T-helper 2 cell treated with Interferon-gamma antibody and Interleukin-4, amounts not matched to agents 5 μg/mL and 100 μg/mL, for 36 hours (primary cell): ENCODE data around the gene OR10V1.
"Not testable (repeated sequence)": the region's sequence is repeated elsewhere in the genome, so short reads cannot be mapped to it uniquely, and the experiment has no call there.

Experiments
- DNase-seq: peaks from one replicate; pipeline ENCODE4 v3.0.0; 2021; ENCODE audit warnings: low spot score
- H3K27ac Mint-ChIP-seq: one replicate; pipeline ENCODE4 v1.8.0; 2021; ENCODE audit warnings: mild to moderate bottlenecking, mixed read lengths
- H3K27me3 Mint-ChIP-seq: one replicate; pipeline ENCODE4 v1.8.0; 2021; ENCODE audit warnings: low read depth, mixed read lengths
- H3K36me3 Mint-ChIP-seq: one replicate; pipeline ENCODE4 v1.8.0; 2021; ENCODE audit warnings: low read depth, mixed read lengths
- H3K4me1 Mint-ChIP-seq: one replicate; pipeline ENCODE4 v1.8.0; 2021; ENCODE audit warnings: low read depth, mixed read lengths
- H3K4me3 Mint-ChIP-seq: one replicate; pipeline ENCODE4 v1.8.0; 2022; ENCODE audit warnings: mild to moderate bottlenecking, moderate library complexity, mixed read lengths
- H3K9me3 Mint-ChIP-seq: one replicate; pipeline ENCODE4 v1.8.0; 2021; ENCODE audit warnings: mixed read lengths

Gene OR10V1

DNA sequence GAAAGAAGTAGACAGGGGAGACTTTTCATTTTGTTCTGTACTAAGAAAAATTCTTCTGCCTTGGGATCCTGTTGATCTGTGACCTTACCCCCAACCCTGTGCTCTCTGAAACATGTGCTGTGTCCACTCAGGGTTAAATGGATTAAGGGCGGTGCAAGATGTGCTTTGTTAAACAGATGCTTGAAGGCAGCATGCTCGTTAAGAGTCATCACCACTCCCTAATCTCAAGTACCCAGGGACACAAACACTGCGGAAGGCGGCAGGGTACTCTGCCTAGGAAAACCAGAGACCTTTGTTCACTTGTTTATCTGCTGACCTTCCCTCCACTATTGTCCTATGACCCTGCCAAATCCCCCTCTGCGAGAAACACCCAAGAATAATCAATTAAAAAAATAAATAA, 13.5 kb downstream of the OR10V1 start:
- not testable (repeated sequence) for H3K27me3 Mint-ChIP-seq, DNase-seq, H3K27ac Mint-ChIP-seq, H3K4me3 Mint-ChIP-seq, H3K4me1 Mint-ChIP-seq, H3K9me3 Mint-ChIP-seq, H3K36me3 Mint-ChIP-seq

DNA sequence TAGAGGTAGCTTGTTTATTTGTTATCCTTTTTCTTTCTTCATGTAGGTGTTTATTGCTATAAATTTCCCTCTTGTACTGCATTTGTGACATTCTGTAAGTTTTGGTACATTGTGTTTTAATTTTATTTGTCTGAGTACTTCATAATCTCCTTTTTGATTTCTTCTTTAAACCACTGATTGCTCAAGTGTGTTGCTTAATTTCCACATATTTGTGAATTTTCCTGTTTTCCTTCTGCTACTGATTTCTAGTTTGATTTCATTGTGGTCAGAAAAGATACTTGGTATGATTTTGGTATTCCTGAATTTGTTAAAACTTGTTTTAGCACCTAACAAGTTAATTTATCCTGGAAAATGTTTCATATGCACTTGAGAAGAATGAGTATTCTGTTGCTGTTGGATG, 15.1 kb downstream of the OR10V1 start:
- no peak for DNase-seq
- H3K9me3 Mint-ChIP-seq = peaks cover 7% of the 10 kb centered on the region
- no peaks in the 10 kb centered on the region for H3K36me3 Mint-ChIP-seq
- peaks cover 6% of the 10 kb centered on the region for H3K27me3 Mint-ChIP-seq
- no peaks in the 10 kb centered on the region for H3K4me1 Mint-ChIP-seq
- H3K27ac Mint-ChIP-seq = no peak overlapping the region
- no peak overlapping the region for H3K4me3 Mint-ChIP-seq

DNA sequence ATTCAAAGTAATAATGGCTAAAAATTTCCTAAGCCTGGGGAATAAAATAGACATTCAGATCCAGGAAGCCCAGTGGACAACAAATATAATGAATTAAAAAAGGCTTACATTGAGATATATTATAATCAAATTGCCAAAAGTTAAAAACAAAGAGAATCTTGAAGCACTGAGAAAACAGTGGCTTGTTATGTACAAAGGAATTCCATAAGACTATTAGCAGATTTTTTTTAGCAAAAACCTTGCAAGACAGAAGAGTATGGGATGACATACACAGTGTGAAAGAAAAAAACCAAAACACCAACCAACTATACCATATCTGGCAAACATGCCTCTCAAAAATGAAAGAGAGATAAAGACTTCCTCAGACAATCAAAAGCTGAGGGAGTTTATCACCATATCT, 20.7 kb downstream of the OR10V1 start:
- Mint-ChIP-seq H3K9me3 (peaks cover 11% of the 10 kb centered on the region), H3K4me3 (no peak overlapping the region), H3K36me3 (no peaks in the 10 kb centered on the region), H3K27me3 (peaks cover 14% of the 10 kb centered on the region), H3K27ac (no peak overlapping the region), H3K4me1 (no peaks in the 10 kb centered on the region)
- no peak for DNase-seq

DNA sequence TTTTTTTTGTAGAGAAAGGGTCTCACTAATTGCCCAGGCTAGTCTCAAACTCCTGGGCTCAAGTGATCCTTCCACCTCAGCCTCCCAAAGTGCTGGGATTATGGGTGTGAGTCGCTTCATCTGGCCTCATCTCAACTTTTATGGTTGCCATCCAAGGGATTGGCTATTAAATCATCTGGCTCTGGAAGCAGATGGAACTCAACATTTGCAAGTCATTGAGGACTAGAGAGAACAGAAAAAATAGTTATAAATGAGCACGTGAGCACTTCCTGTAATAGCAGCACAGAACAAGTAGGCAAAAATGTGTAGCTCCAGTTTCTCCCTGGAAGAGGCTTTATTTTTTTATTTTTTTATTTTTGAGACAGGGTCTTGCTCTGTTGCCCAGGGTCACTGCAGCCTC, 22.5 kb downstream of the OR10V1 start:
- DNase-seq = no peak
- H3K4me1 Mint-ChIP-seq = no peaks in the 10 kb centered on the region
- H3K4me3 Mint-ChIP-seq = no peak overlapping the region
- H3K9me3 Mint-ChIP-seq = peaks cover 11% of the 10 kb centered on the region
- no peaks in the 10 kb centered on the region for H3K36me3 Mint-ChIP-seq
- no peak overlapping the region for H3K27ac Mint-ChIP-seq
- peaks cover 16% of the 10 kb centered on the region for H3K27me3 Mint-ChIP-seq

DNA sequence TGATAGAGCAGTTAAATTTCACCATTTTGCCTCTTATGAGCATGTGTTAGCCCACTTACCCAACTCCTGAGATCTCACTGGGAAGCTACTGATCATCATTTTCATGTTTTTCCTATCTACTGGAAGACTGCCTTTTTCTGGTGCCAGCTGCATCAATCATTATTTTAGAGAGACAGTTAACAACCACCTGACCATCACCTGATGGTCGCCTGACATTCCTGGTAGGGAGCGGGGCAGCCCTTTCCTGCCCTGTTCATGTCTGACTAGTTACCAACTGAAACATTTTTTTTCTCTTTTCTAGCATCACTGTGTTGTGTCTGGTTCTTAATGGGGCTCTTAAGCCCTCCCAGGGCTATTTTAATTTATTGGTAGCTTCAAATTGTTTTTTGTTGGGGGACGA, 24.6 kb downstream of the OR10V1 start:
- Mint-ChIP-seq H3K4me1 (no peaks in the 10 kb centered on the region), H3K27me3 (peaks cover 25% of the 10 kb centered on the region), H3K27ac (no peak overlapping the region), H3K4me3 (no peak overlapping the region), H3K36me3 (no peaks in the 10 kb centered on the region), H3K9me3 (peaks cover 11% of the 10 kb centered on the region)
- DNase-seq = no peak

DNA sequence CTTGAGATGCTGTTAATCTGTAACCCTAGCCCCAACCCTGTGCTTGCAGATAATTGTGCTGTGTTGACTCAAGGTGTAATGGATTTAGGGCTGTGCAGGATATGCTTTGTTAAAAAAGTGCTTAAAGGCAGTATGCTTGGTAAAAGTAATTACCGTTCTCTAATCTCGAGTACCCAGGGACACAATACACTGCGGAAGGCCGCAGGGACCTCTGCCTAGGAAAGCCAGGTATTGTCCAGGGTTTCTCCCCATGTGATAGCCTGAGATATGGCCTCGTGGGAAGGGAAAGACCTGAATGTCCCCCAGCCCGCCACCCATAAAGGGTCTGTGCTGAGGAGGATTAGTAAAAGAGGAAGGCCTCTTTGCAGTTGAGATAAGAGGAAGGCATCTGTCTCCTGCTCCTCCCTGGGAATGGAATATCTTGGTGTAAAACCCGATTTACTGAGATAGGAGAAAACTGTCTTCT, 32.4 kb downstream of the OR10V1 start:
- H3K4me1 Mint-ChIP-seq, H3K36me3 Mint-ChIP-seq, DNase-seq, H3K27ac Mint-ChIP-seq, H3K9me3 Mint-ChIP-seq, H3K4me3 Mint-ChIP-seq: not testable (repeated sequence)
- H3K27me3 Mint-ChIP-seq = peaks cover 22% of the 10 kb centered on the region

GRCh38 chr11:59680287-59681154, 33.1 kb downstream of the OR10V1 start:
- no peaks in the 10 kb centered on the region for H3K36me3 Mint-ChIP-seq
- no peaks in the 10 kb centered on the region for H3K9me3 Mint-ChIP-seq
- peaks cover 18% of the 10 kb centered on the region for H3K27me3 Mint-ChIP-seq
- no peaks in the 10 kb centered on the region for H3K4me1 Mint-ChIP-seq
- DNase-seq = peak; percentile 40
- H3K4me3 Mint-ChIP-seq = no peak overlapping the region
- no peak overlapping the region for H3K27ac Mint-ChIP-seq

DNA sequence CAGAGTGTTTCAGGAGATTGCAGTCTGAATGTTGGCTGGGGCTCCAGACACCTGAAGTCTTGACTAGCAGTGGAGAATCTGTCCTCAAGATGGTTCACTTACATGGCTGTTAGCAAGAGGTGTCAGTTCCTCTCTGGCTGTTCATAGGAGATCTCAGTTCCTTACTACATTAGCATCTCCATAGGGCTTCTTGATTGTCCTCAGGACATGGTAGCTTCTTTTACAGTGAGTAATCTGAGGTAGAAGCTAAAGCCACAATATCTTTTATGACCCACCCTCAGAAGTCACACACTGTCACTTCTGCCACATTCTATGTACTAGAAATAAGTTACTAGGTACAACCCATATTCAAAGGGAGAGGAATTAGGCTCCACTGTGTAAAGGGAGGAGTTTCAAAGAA, 34.3 kb downstream of the OR10V1 start:
- Mint-ChIP-seq H3K4me1 (no peaks in the 10 kb centered on the region), H3K4me3 (no peak overlapping the region), H3K27ac (no peak overlapping the region), H3K36me3 (no peaks in the 10 kb centered on the region), H3K27me3 (peaks cover 16% of the 10 kb centered on the region), H3K9me3 (no peaks in the 10 kb centered on the region)
- no peak for DNase-seq

DNA sequence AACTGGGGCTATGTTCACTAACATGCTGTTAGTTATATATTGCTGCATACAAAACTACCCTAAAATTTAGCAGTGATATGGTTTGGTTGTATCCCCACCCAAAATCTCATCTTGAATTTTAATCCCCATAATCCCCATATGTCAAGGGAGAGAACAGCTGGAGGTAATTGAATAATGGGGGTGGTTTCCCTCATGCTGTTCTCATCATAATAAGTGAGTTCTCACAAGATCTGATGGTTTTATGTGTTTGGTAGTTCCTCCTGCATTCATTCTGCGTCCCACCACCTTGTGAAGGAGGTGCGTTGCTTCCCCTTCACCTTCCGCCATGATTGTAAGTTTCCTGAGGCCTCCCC, 34.9 kb downstream of the OR10V1 start:
- Mint-ChIP-seq H3K4me1 (no peaks in the 10 kb centered on the region), H3K9me3 (no peaks in the 10 kb centered on the region), H3K27ac (no peak overlapping the region), H3K36me3 (no peaks in the 10 kb centered on the region), H3K4me3 (no peak overlapping the region), H3K27me3 (peaks cover 10% of the 10 kb centered on the region)
- DNase-seq = no peak

GRCh38 chr11:59678118-59678812, 35.4 kb downstream of the OR10V1 start:
- peaks cover 7% of the 10 kb centered on the region for H3K27me3 Mint-ChIP-seq
- no peaks in the 10 kb centered on the region for H3K9me3 Mint-ChIP-seq
- no peak overlapping the region for H3K4me3 Mint-ChIP-seq
- no peak overlapping the region for H3K27ac Mint-ChIP-seq
- H3K4me1 Mint-ChIP-seq = no peaks in the 10 kb centered on the region
- no peaks in the 10 kb centered on the region for H3K36me3 Mint-ChIP-seq
- no peak for DNase-seq

GRCh38 chr11:59676205-59676604, 37.4 kb downstream of the OR10V1 start:
- Mint-ChIP-seq H3K4me3 (no peak overlapping the region), H3K4me1 (no peaks in the 10 kb centered on the region), H3K27me3 (no peaks in the 10 kb centered on the region), H3K27ac (no peak overlapping the region), H3K9me3 (no peaks in the 10 kb centered on the region), H3K36me3 (no peaks in the 10 kb centered on the region)
- no peak for DNase-seq

GRCh38 chr11:59674291-59674690, 39.4 kb downstream of the OR10V1 start:
- Mint-ChIP-seq H3K36me3 (no peaks in the 10 kb centered on the region), H3K4me1 (peaks cover 6% of the 10 kb centered on the region), H3K4me3 (no peak overlapping the region), H3K27me3 (no peaks in the 10 kb centered on the region), H3K9me3 (no peaks in the 10 kb centered on the region), H3K27ac (no peak overlapping the region)
- no peak for DNase-seq

DNA sequence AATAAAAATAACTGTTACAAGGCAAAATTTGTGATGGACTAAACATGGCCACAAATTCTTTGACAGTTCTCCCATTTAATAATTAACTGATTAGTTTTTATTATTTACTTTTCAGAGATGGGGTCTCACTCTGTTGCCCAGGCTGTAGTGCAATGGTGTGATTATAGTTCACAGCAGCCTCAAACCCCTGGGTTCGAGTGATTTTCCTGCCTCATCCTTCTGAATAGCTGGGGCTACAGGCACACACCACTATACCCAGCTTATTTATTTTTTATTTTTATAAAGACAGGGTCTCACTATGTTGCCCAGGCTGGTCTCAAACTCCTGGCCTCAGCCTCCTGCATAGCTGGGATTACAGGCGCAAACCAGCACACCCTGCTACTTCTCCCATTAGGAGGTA, 40.4 kb downstream of the OR10V1 start:
- Mint-ChIP-seq H3K4me3 (no peak overlapping the region), H3K27ac (no peak overlapping the region), H3K27me3 (no peaks in the 10 kb centered on the region), H3K36me3 (no peaks in the 10 kb centered on the region), H3K9me3 (no peaks in the 10 kb centered on the region), H3K4me1 (peaks cover 6% of the 10 kb centered on the region)
- DNase-seq = no peak

DNA sequence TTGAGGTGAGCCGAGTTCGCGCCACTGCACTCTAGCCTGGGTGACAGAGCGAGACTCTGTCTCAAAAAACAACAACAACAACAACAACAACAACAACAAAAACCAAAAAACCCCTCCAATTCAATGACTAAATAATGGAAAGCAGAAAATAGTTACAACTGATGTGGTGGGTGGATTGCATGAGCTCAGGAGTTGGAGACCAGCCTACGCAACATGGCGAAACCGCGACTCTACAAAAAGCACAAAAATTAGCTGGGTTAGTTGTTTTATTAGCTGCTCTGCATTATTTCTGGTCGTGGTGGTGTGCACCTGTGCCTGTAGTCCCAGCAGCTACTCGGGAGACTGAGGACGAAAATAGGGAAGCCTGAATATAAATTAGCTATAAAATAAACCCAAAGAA, 42.2 kb downstream of the OR10V1 start:
- Mint-ChIP-seq H3K4me3 (no peak overlapping the region), H3K36me3 (peaks cover 7% of the 10 kb centered on the region), H3K9me3 (no peaks in the 10 kb centered on the region), H3K27me3 (no peaks in the 10 kb centered on the region), H3K4me1 (peaks cover 22% of the 10 kb centered on the region), H3K27ac (no peak overlapping the region)
- no peak for DNase-seq
